ENCODE measurements around the gene MRTFA. TPM values are rescaled to one million over a fixed set of nuclear protein-coding genes. Genes with fewer than 3 reads are reported as not detected.

Gene MRTFA
- 10 to 100 TPM; 16.5 to 57.8 (median 48.9) TPM for total RNA-seq

- TF ChIP-seq CTCF (IDR thresholded peaks at IDR 0.05; ENCODE audit: low read depth): no peak
Observed at GRCh38 chr22:40636380-40637182, at the start of gene MRTFA. Gene MRTFA, minus strand, starts transcription at chr22:40636719.

GRCh38 chr22:40685406-40685805, 48.9 kb upstream of the MRTFA start:
- no peak for TF ChIP-seq CTCF (IDR thresholded peaks at IDR 0.05; ENCODE audit: low read depth)

GRCh38 chr22:40684728-40685127, 48.2 kb upstream of the MRTFA start:
- no peak for TF ChIP-seq CTCF (IDR thresholded peaks at IDR 0.05; ENCODE audit: low read depth)

- TF ChIP-seq CTCF (IDR thresholded peaks at IDR 0.05; ENCODE audit: low read depth): no peak
Observed at GRCh38 chr22:40681451-40681850, 44.9 kb upstream of the MRTFA start.

GRCh38 chr22:40680819-40681183, 44.3 kb upstream of the MRTFA start:
- TF ChIP-seq CTCF (IDR thresholded peaks at IDR 0.05; ENCODE audit: low read depth): no peak

- no peak for TF ChIP-seq CTCF (IDR thresholded peaks at IDR 0.05; ENCODE audit: low read depth)
Observed at GRCh38 chr22:40679964-40680818, 43.7 kb upstream of the MRTFA start.

GRCh38 chr22:40679249-40679963, 42.9 kb upstream of the MRTFA start, which contains the start of gene MCHR1:
Gene MCHR1, plus strand, starts transcription at chr22:40679484. Its CDS starts 169 bp downstream, at chr22:40679653.
- no peak for TF ChIP-seq CTCF (IDR thresholded peaks at IDR 0.05; ENCODE audit: low read depth)

Data from subcutaneous adipose tissue (tissue), 4 donors.